Measurements from ENCODE around the gene TLCD3B. TPM values are rescaled to one million over a fixed set of nuclear protein-coding genes. Genes with fewer than 3 reads are reported as not detected.
"Not testable (repeated sequence)": the region's sequence is repeated elsewhere in the genome, so short reads cannot be mapped to it uniquely, and the experiment has no call there.

TLCD3B gene
- total and polyA plus RNA-seq, 4 donors = 0.05 to 0.65 TPM; not detected in 2

DNA sequence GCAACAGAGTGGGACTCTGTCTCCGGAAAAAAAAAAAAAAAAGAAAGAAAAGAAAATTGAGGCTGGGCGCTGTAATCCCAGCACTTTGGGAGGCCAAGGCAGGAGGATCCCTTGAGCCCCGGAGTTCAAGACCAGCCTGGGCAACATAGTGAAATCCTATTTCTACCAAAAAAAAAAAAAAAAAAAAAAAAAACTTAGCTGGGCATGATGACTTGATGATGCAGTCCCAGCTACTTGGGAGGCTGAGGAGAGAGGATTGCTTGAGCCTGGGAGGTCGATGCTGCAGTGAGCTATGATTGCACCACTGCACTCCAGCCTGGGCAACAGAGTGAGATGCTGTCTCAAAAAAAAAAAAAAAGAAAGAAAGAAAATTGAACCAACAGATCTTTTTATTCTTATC lies 13.1 kb downstream of the TLCD3B start:
- H3K9me3 ChIP-seq (ENCODE audit: control insufficient read depth in 4 of 4, low read length in 3 of 4); H3K27me3 ChIP-seq (ENCODE audit: control insufficient read depth in 4 of 4, insufficient read depth in 4 of 4, low read length in 3 of 4); H3K9ac ChIP-seq (ENCODE audit: low read depth in 1 of 2, low read length in 2 of 2); DNase-seq (ENCODE audit: low spot score); H3K4me1 ChIP-seq (ENCODE audit: control insufficient read depth in 4 of 4, insufficient read depth in 4 of 4, low read length in 3 of 4); H3K27ac ChIP-seq (ENCODE audit: low read depth in 1 of 2, low read length in 2 of 2); H3K4me3 ChIP-seq (ENCODE audit: low read depth in 1 of 3, low read length in 3 of 3); H3K36me3 ChIP-seq (ENCODE audit: control insufficient read depth in 4 of 4, insufficient read depth in 3 of 4, low read depth in 1 of 4, low read length in 3 of 4): not testable (repeated sequence)
- 84% methylated on average over 4 of the region's 4 CpGs for WGBS

DNA sequence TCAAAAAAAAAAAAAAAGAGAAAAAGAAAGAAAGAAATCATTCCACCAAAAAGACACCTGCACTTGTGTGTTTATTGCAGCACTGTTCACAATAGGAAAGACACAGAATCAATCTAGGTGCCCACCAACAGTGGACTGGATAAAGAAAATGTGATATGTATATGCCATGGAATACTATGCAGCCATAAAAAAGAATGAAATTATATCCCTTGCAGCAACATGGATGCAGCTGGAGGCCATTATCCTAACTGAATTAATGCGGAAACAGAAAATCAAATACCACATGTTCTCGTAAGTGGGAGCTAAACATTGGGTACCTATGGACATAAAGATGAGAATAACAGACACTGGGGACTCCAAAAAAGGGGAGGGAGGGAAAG lies 13.8 kb downstream of the TLCD3B start:
- WGBS = 94% methylated on average over 2 of the region's 2 CpGs
- H3K36me3 ChIP-seq (ENCODE audit: control insufficient read depth in 4 of 4, insufficient read depth in 3 of 4, low read depth in 1 of 4, low read length in 3 of 4) = no peaks in the 10 kb centered on the region
- no peaks in the 10 kb centered on the region for H3K9me3 ChIP-seq (ENCODE audit: control insufficient read depth in 4 of 4, low read length in 3 of 4)
- no peak overlapping the region for H3K9ac ChIP-seq (ENCODE audit: low read depth in 1 of 2, low read length in 2 of 2)
- H3K27me3 ChIP-seq (ENCODE audit: control insufficient read depth in 4 of 4, insufficient read depth in 4 of 4, low read length in 3 of 4) = peaks cover 0 to under 1% (median 0%) of the 10 kb centered on the region in 4 donors
- TF ChIP-seq SP1 (IDR thresholded peaks at IDR 0.05) (no peak), TAF1 (conservative IDR thresholded peaks at IDR 0.05) (no peak), FOXA2 (IDR thresholded peaks at IDR 0.05) (no peak), NR2F2 (IDR thresholded peaks at IDR 0.05) (no peak), EGR1 (IDR thresholded peaks at IDR 0.05; ENCODE audit: low read depth in 2 of 2) (no peak), RAD21 (IDR thresholded peaks at IDR 0.05) (no peak), JUND (IDR thresholded peaks at IDR 0.05) (no peak), YY1 (IDR thresholded peaks at IDR 0.05) (no peak), HNF4G (IDR thresholded peaks at IDR 0.05) (no peak)
- TF ChIP-seq, protein P1, sequence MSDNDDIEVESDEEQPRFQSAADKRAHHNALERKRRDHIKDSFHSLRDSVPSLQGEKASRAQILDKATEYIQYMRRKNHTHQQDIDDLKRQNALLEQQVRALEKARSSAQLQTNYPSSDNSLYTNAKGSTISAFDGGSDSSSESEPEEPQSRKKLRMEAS (IDR thresholded peaks at IDR 0.05) = no peak
- TF ChIP-seq, protein P2, sequence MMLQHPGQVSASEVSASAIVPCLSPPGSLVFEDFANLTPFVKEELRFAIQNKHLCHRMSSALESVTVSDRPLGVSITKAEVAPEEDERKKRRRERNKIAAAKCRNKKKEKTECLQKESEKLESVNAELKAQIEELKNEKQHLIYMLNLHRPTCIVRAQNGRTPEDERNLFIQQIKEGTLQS (IDR thresholded peaks at IDR 0.05) = no peak
- no peak overlapping the region for H3K4me3 ChIP-seq (ENCODE audit: low read depth in 1 of 3, low read length in 3 of 3)
- no peak for DNase-seq (ENCODE audit: low spot score)
- H3K4me1 ChIP-seq (ENCODE audit: control insufficient read depth in 4 of 4, insufficient read depth in 4 of 4, low read length in 3 of 4) = peaks cover 2 to 8% (median 4%) of the 10 kb centered on the region in 4 donors
- H3K27ac ChIP-seq (ENCODE audit: low read depth in 1 of 2, low read length in 2 of 2) = no peak overlapping the region

DNA sequence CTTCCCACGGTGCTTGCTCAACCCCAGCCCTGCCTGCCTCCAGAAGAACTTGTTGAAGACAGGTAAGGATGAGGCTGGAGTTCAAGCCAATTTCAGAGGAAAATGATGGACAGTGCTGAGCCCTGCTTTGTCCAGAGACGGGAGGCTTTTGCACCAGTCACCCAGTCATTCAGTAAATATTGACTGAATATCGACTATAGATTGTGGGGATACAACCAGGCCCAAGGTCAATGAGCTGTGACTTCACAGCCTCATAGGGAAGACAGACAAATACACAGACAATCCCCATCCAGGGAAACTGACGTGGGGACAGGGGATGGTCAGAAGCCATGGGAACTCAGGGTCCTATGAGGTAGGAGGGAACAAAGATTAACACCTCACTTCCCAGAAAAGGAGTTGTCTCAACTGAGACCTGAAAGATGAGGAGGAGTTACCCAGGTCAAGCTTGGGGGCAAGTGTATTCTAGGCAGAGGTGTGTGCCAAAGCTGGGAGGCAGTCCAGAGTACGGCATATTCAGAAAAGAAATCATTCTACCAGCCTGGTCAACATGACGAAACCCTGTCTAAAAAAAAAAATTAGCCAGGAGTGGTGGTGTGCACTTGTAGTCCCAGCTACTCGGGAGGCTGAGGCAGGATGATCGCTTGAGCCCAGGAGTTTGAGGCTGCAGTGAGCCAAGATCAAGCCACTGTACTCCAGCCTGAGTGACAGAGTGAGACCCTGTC lies 14.4 kb downstream of the TLCD3B start:
- no peak overlapping the region for H3K9ac ChIP-seq (ENCODE audit: low read depth in 1 of 2, low read length in 2 of 2)
- no peak for DNase-seq (ENCODE audit: low spot score)
- no peak overlapping the region for H3K27ac ChIP-seq (ENCODE audit: low read depth in 1 of 2, low read length in 2 of 2)
- H3K9me3 ChIP-seq (ENCODE audit: control insufficient read depth in 4 of 4, low read length in 3 of 4) = no peaks in the 10 kb centered on the region
- TF ChIP-seq, protein P3, sequence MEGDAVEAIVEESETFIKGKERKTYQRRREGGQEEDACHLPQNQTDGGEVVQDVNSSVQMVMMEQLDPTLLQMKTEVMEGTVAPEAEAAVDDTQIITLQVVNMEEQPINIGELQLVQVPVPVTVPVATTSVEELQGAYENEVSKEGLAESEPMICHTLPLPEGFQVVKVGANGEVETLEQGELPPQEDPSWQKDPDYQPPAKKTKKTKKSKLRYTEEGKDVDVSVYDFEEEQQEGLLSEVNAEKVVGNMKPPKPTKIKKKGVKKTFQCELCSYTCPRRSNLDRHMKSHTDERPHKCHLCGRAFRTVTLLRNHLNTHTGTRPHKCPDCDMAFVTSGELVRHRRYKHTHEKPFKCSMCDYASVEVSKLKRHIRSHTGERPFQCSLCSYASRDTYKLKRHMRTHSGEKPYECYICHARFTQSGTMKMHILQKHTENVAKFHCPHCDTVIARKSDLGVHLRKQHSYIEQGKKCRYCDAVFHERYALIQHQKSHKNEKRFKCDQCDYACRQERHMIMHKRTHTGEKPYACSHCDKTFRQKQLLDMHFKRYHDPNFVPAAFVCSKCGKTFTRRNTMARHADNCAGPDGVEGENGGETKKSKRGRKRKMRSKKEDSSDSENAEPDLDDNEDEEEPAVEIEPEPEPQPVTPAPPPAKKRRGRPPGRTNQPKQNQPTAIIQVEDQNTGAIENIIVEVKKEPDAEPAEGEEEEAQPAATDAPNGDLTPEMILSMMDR (IDR thresholded peaks at IDR 0.05; ENCODE audit: low read depth, low read length, missing input control) = no peak
- TF ChIP-seq FOXA2 (IDR thresholded peaks at IDR 0.05) (no peak), EGR1 (IDR thresholded peaks at IDR 0.05; ENCODE audit: low read depth in 2 of 2) (no peak), RXRA (IDR thresholded peaks at IDR 0.05) (no peak), HNF4G (IDR thresholded peaks at IDR 0.05) (no peak), HNF4A (conservative IDR thresholded peaks at IDR 0.05) (no peak), NR2F2 (IDR thresholded peaks at IDR 0.05) (no peak), GABPA (IDR thresholded peaks at IDR 0.05 in 1 of 2, conservative IDR thresholded peaks at IDR 0.05 in 1 of 2) (no peak), SP1 (IDR thresholded peaks at IDR 0.05) (no peak), RAD21 (IDR thresholded peaks at IDR 0.05) (no peak)
- TF ChIP-seq, protein P2 (IDR thresholded peaks at IDR 0.05) = no peak
- TF ChIP-seq, protein P4, sequence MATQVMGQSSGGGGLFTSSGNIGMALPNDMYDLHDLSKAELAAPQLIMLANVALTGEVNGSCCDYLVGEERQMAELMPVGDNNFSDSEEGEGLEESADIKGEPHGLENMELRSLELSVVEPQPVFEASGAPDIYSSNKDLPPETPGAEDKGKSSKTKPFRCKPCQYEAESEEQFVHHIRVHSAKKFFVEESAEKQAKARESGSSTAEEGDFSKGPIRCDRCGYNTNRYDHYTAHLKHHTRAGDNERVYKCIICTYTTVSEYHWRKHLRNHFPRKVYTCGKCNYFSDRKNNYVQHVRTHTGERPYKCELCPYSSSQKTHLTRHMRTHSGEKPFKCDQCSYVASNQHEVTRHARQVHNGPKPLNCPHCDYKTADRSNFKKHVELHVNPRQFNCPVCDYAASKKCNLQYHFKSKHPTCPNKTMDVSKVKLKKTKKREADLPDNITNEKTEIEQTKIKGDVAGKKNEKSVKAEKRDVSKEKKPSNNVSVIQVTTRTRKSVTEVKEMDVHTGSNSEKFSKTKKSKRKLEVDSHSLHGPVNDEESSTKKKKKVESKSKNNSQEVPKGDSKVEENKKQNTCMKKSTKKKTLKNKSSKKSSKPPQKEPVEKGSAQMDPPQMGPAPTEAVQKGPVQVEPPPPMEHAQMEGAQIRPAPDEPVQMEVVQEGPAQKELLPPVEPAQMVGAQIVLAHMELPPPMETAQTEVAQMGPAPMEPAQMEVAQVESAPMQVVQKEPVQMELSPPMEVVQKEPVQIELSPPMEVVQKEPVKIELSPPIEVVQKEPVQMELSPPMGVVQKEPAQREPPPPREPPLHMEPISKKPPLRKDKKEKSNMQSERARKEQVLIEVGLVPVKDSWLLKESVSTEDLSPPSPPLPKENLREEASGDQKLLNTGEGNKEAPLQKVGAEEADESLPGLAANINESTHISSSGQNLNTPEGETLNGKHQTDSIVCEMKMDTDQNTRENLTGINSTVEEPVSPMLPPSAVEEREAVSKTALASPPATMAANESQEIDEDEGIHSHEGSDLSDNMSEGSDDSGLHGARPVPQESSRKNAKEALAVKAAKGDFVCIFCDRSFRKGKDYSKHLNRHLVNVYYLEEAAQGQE (IDR thresholded peaks at IDR 0.05) = no peak
- TF ChIP-seq, protein P1 (IDR thresholded peaks at IDR 0.05) = no peak
- no peak overlapping the region for H3K4me3 ChIP-seq (ENCODE audit: low read depth in 1 of 3, low read length in 3 of 3)
- WGBS = 52% methylated on average over 8 of the region's 8 CpGs
- no peaks in the 10 kb centered on the region for H3K36me3 ChIP-seq (ENCODE audit: control insufficient read depth in 4 of 4, insufficient read depth in 3 of 4, low read depth in 1 of 4, low read length in 3 of 4)
- H3K27me3 ChIP-seq (ENCODE audit: control insufficient read depth in 4 of 4, insufficient read depth in 4 of 4, low read length in 3 of 4) = peaks cover 0 to 4% (median under 1%) of the 10 kb centered on the region in 4 donors
- peaks cover under 1 to 7% (median 4%) of the 10 kb centered on the region in 4 donors for H3K4me1 ChIP-seq (ENCODE audit: control insufficient read depth in 4 of 4, insufficient read depth in 4 of 4, low read length in 3 of 4)

DNA sequence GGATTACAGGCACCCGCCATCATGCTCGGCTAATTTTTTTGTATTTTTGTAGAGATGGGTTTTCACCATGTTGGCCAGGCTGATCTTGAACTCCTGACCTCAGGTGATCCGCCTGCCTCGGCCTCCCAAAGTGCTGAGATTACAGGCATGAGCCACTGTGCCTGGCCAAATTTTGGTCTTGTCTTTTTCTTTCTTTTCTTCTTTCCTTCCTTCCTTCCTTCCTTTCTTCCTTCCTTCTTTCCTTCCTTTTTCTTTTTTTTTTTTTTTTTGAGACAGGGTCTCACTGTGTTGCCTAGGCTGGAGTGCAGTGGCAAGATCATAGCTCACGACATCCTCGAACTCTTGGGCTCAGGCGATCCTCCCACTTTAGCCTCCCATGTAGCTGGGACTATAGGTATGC lies 15.6 kb downstream of the TLCD3B start:
- not testable (repeated sequence) for H3K27ac ChIP-seq (ENCODE audit: low read depth in 1 of 2, low read length in 2 of 2); H3K36me3 ChIP-seq (ENCODE audit: control insufficient read depth in 4 of 4, insufficient read depth in 3 of 4, low read depth in 1 of 4, low read length in 3 of 4); H3K9me3 ChIP-seq (ENCODE audit: control insufficient read depth in 4 of 4, low read length in 3 of 4); H3K9ac ChIP-seq (ENCODE audit: low read depth in 1 of 2, low read length in 2 of 2); DNase-seq (ENCODE audit: low spot score); H3K4me1 ChIP-seq (ENCODE audit: control insufficient read depth in 4 of 4, insufficient read depth in 4 of 4, low read length in 3 of 4); H3K27me3 ChIP-seq (ENCODE audit: control insufficient read depth in 4 of 4, insufficient read depth in 4 of 4, low read length in 3 of 4); H3K4me3 ChIP-seq (ENCODE audit: low read depth in 1 of 3, low read length in 3 of 3)
- WGBS = 93% methylated on average over 7 of the region's 7 CpGs
